ENCODE data around the gene GLS.
"Not testable (repeated sequence)": the region's sequence is repeated elsewhere in the genome, so short reads cannot be mapped to it uniquely, and the experiment has no call there.

The GLS gene

DNA sequence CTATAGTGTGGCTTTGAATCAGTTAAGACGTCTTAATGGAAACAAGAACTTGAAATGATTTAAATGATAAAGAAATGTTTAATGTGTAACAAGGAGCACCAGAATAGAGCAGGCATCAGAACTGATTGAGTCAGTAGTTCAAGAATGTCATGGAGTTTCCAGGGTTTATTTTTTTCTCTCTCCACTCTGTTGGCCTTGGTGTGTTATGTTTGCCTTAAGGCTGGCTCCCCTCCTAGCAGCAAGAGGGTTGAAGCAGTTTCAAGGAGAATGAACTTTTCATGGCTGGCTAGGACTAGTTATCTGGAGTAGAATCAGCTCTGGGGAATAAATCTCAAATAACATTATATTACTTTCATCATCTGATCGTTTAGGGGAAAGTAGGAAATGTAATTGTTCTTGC, 13.4 kb upstream of the GLS start:
- Histone ChIP-seq H3K4me3 (ENCODE audit: low read depth, low read length) (no peak overlapping the region), H3K27ac (ENCODE audit: extremely low read depth, low read depth, low read length) (no peak overlapping the region), H3K4me1 (ENCODE audit: control insufficient read depth, insufficient read depth, low read length) (peaks cover 4% of the 10 kb centered on the region; the same call in 1 of the 2 replicates), H3K36me3 (ENCODE audit: control insufficient read depth in 2 of 2, insufficient read depth in 1 of 2, low read length in 2 of 2) (no peaks in the 10 kb centered on the region), H3K9me3 (ENCODE audit: control insufficient read depth, insufficient read depth, low read depth, low read length) (no peaks in the 10 kb centered on the region)
- POLR2A ChIA-PET: interaction anchor here (2.2 kb wide), 1 partner anchor 14 kb away, joined by 8 read pairs; the partner anchor contains the start of gene GLS
- TF ChIP-seq ZNF555 (tag by site-specific recombination; conservative IDR thresholded peaks at IDR 0.05) (no peak), ZBTB21 (tag by site-specific recombination; IDR thresholded peaks at IDR 0.05) (no peak), ZNF211 (tag by site-specific recombination; IDR thresholded peaks at IDR 0.05; ENCODE audit: low read depth) (no peak), ZNF391 (tag by site-specific recombination; IDR thresholded peaks at IDR 0.05; ENCODE audit: borderline replicate concordance, low read depth) (no peak), SP3 (tag by site-specific recombination; IDR thresholded peaks at IDR 0.05) (no peak), ZNF24 (tag by site-specific recombination; IDR thresholded peaks at IDR 0.05) (no peak), ZNF768 (tag by site-specific recombination; IDR thresholded peaks at IDR 0.05) (no peak), ZNF473 (tag by site-specific recombination; IDR thresholded peaks at IDR 0.05) (no peak), ZNF16 (tag by site-specific recombination; IDR thresholded peaks at IDR 0.05; ENCODE audit: low read depth) (no peak), ZNF837 (tag by site-specific recombination; IDR thresholded peaks at IDR 0.05) (no peak), ZNF423 (tag by site-specific recombination; IDR thresholded peaks at IDR 0.05) (no peak)
- TF ChIP-seq, protein P1, sequence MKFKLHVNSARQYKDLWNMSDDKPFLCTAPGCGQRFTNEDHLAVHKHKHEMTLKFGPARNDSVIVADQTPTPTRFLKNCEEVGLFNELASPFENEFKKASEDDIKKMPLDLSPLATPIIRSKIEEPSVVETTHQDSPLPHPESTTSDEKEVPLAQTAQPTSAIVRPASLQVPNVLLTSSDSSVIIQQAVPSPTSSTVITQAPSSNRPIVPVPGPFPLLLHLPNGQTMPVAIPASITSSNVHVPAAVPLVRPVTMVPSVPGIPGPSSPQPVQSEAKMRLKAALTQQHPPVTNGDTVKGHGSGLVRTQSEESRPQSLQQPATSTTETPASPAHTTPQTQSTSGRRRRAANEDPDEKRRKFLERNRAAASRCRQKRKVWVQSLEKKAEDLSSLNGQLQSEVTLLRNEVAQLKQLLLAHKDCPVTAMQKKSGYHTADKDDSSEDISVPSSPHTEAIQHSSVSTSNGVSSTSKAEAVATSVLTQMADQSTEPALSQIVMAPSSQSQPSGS (tag by site-specific recombination; IDR thresholded peaks at IDR 0.05; ENCODE audit: low read depth): no peak
- TF ChIP-seq, protein P2, sequence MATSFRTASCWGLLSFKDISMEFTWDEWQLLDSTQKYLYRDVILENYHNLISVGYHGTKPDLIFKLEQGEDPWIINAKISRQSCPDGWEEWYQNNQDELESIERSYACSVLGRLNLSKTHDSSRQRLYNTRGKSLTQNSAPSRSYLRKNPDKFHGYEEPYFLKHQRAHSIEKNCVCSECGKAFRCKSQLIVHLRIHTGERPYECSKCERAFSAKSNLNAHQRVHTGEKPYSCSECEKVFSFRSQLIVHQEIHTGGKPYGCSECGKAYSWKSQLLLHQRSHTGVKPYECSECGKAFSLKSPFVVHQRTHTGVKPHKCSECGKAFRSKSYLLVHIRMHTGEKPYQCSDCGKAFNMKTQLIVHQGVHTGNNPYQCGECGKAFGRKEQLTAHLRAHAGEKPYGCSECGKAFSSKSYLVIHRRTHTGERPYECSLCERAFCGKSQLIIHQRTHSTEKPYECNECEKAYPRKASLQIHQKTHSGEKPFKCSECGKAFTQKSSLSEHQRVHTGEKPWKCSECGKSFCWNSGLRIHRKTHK (tag by site-specific recombination; IDR thresholded peaks at IDR 0.05): no peak
- TF ChIP-seq, protein P3, sequence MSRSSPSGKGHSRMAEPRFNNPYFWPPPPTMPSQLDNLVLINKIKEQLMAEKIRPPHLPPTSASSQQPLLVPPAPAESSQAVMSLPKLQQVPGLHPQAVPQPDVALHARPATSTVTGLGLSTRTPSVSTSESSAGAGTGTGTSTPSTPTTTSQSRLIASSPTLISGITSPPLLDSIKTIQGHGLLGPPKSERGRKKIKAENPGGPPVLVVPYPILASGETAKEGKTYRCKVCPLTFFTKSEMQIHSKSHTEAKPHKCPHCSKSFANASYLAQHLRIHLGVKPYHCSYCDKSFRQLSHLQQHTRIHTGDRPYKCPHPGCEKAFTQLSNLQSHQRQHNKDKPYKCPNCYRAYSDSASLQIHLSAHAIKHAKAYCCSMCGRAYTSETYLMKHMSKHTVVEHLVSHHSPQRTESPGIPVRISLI (tag by site-specific recombination; IDR thresholded peaks at IDR 0.05): no peak
- CTCF ChIA-PET: no interaction called here

GRCh38 chr2:190867832-190868231, 12.8 kb upstream of the GLS start:
- POLR2A ChIA-PET: interaction anchor here (2.2 kb wide), 1 partner anchor 13 kb away, joined by 8 read pairs; the partner anchor contains the start of gene GLS
- CTCF ChIA-PET: no interaction called here

GRCh38 chr2:190869721-190870120, 10.9 kb upstream of the GLS start:
- H3K36me3 ChIP-seq (ENCODE audit: control insufficient read depth in 2 of 2, insufficient read depth in 1 of 2, low read length in 2 of 2): no peaks in the 10 kb centered on the region
- no peaks in the 10 kb centered on the region for H3K4me1 ChIP-seq (ENCODE audit: control insufficient read depth, insufficient read depth, low read length)
- ChIA-PET POLR2A (no interaction called here), CTCF (no interaction called here)
- H3K9me3 ChIP-seq (ENCODE audit: control insufficient read depth, insufficient read depth, low read depth, low read length): no peaks in the 10 kb centered on the region
- H3K4me3 ChIP-seq (ENCODE audit: low read depth, low read length): no peak overlapping the region
- no peak for TF ChIP-seq ZFP37 (tag by site-specific recombination; IDR thresholded peaks at IDR 0.05)
- TF ChIP-seq ZNF169 (tag by site-specific recombination; IDR thresholded peaks at IDR 0.05): no peak
- no peak for TF ChIP-seq ZNF223 (tag by site-specific recombination; IDR thresholded peaks at IDR 0.05)
- TF ChIP-seq ZNF529 (tag by site-specific recombination; IDR thresholded peaks at IDR 0.05; ENCODE audit: insufficient replicate concordance): no peak
- no peak for TF ChIP-seq CTCF (tag by site-specific recombination; IDR thresholded peaks at IDR 0.05)
- no peak overlapping the region for H3K27ac ChIP-seq (ENCODE audit: extremely low read depth, low read depth, low read length)

More at GRCh38 chr2:190867832-190868231, 12.8 kb upstream of the GLS start:
- no peak for TF ChIP-seq ZNF514 (tag by site-specific recombination; IDR thresholded peaks at IDR 0.05)
- peak; percentile 53 for TF ChIP-seq SETDB1 (IDR thresholded peaks at IDR 0.05; ENCODE audit: insufficient read length, low read length)
- peaks cover 4% of the 10 kb centered on the region; the same call in 1 of the 2 replicates for H3K4me1 ChIP-seq (ENCODE audit: control insufficient read depth, insufficient read depth, low read length)
- no peaks in the 10 kb centered on the region for H3K36me3 ChIP-seq (ENCODE audit: control insufficient read depth in 2 of 2, insufficient read depth in 1 of 2, low read length in 2 of 2)
- no peaks in the 10 kb centered on the region for H3K9me3 ChIP-seq (ENCODE audit: control insufficient read depth, insufficient read depth, low read depth, low read length)
- no peak overlapping the region for H3K4me3 ChIP-seq (ENCODE audit: low read depth, low read length)
- H3K27ac ChIP-seq (ENCODE audit: extremely low read depth, low read depth, low read length): no peak overlapping the region

GRCh38 chr2:190873451-190873850, 7.2 kb upstream of the GLS start:
- H3K36me3 ChIP-seq (ENCODE audit: control insufficient read depth in 2 of 2, insufficient read depth in 1 of 2, low read length in 2 of 2); CTCF ChIA-PET; H3K27ac ChIP-seq (ENCODE audit: extremely low read depth, low read depth, low read length): not testable (repeated sequence)

More at GRCh38 chr2:190873451-190873850, 7.2 kb upstream of the GLS start:
- H3K4me1 ChIP-seq (ENCODE audit: control insufficient read depth, insufficient read depth, low read length); H3K4me3 ChIP-seq (ENCODE audit: low read depth, low read length); H3K9me3 ChIP-seq (ENCODE audit: control insufficient read depth, insufficient read depth, low read depth, low read length); POLR2A ChIA-PET: not testable (repeated sequence)

All from HEK293 (cell line).